ENCODE data around the gene METRN.

DNA sequence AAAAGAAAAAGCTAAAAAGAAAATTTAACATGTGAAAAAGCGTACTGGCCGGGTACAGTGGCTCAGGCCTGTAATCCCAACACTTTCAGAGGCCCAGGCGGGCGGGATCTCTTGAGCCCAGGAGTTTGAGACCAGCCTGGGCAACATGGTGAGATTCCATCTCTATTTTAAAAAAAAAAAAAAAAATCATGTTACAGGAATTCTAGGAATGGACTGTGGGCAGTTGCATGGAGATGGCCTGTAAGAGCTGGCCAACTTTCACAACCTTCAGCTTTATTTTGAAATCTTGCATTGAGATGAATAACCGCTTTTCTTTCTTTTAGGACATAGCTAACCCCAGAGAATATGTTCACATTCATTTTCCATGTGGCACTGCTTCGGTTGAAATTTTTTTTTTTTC lies 34.1 kb downstream of the METRN start:
- no peak for TF ChIP-seq TARDBP (IDR thresholded peaks at IDR 0.05)
- no peak for TF ChIP-seq BHLHE40 (IDR thresholded peaks at IDR 0.05; ENCODE audit: borderline replicate concordance)
- TF ChIP-seq, protein P1, sequence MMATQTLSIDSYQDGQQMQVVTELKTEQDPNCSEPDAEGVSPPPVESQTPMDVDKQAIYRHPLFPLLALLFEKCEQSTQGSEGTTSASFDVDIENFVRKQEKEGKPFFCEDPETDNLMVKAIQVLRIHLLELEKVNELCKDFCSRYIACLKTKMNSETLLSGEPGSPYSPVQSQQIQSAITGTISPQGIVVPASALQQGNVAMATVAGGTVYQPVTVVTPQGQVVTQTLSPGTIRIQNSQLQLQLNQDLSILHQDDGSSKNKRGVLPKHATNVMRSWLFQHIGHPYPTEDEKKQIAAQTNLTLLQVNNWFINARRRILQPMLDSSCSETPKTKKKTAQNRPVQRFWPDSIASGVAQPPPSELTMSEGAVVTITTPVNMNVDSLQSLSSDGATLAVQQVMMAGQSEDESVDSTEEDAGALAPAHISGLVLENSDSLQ (IDR thresholded peaks at IDR 0.05): no peak
- no peak for TF ChIP-seq NFRKB (IDR thresholded peaks at IDR 0.05)
- TF ChIP-seq SP1 (IDR thresholded peaks at IDR 0.05): no peak
- TF ChIP-seq FOXM1 (IDR thresholded peaks at IDR 0.05; ENCODE audit: borderline replicate concordance): no peak
- no peak for TF ChIP-seq LEF1 (IDR thresholded peaks at IDR 0.05; ENCODE audit: borderline replicate concordance)
- TF ChIP-seq ZNF384 (IDR thresholded peaks at IDR 0.05): no peak
- TF ChIP-seq FOXK2 (IDR thresholded peaks at IDR 0.05): no peak

Measured in HEK293T (cell line).